GM12878 (cell line): Measurements from ENCODE around the gene ATAD5. TPM values are rescaled to one million over a fixed set of nuclear protein-coding genes. Genes with fewer than 3 reads are reported as not detected.
A peak's percentile ranks its signal among the peaks of the same experiment; 100 is the strongest.

Experiments
- ATAC-seq: fragments of 200-7000 bp; cut with Tn5 transposase; 3 replicates; pipeline ENCODE4 v1.9.1; 2020; ENCODE audit warnings: mild to moderate bottlenecking, moderate library complexity
- BruUV-seq: library from RNA; stranded (reverse); fragments of 400-500 nt; replicated peaks from 2 replicates; lab custom pipeline; 2021; lab: Mats Ljungman, UMichigan
- CTCF ChIA-PET: fragments of 300-600 bp; sonication (Branson Sonifier 250); formaldehyde crosslinking; extraction: SDS; loops from one replicate; lab custom pipeline; 2021; ENCODE audit warnings: inconsistent platforms; lab: Yijun Ruan, JAX
- POLR2A ChIA-PET: fragments of 350-600 bp; formaldehyde crosslinking; extraction: SDS; loops from one replicate; lab custom pipeline; 2021; ENCODE audit warnings: inconsistent platforms; lab: Charles Lee
- RAD21 ChIA-PET: fragments of 300-600 bp; sonication (Branson Sonifier 250); formaldehyde crosslinking; loops from one replicate; lab custom pipeline; 2023; ENCODE audit warnings: antibody characterized with exemption; ENCODE audit not compliant: unreplicated experiment; lab: Charles Lee
- SMC1A ChIA-PET: fragments of 300-600 bp; sonication (Branson Sonifier 250); formaldehyde crosslinking; loops from one replicate; lab custom pipeline; 2023; ENCODE audit not compliant: unreplicated experiment, uncharacterized antibody; lab: Charles Lee
- DNase-seq: peaks from one replicate; pipeline ENCODE4 v3.0.0-alpha.2; 2011; ENCODE audit warnings: low read depth, low spot score
- FAIRE-seq: peaks from 3 replicates; lab custom pipeline; 2011; peaks lifted over from hg19 to GRCh38; lab: Jason Lieb, UNC
- H2AFZ ChIP-seq: 2 replicates; pipeline ENCODE4 v1.6.0; 2011; ENCODE audit warnings: low read depth, low read length, control low read depth; ENCODE audit not compliant: control insufficient read depth
- H3K27ac ChIP-seq: 2 replicates; pipeline ENCODE4 v1.5.1; 2011; ENCODE audit warnings: control low read depth; ENCODE audit not compliant: control insufficient read depth, insufficient read depth
- H3K27me3 ChIP-seq, 2 experiments: replicated peaks in 1 of 2; 2 replicates each; pipeline versions ENCODE4 v1.6.0 to v1.6.1; 2011; ENCODE audit warnings: low read length in 1 of 2; ENCODE audit not compliant: control insufficient read depth in 2 of 2, insufficient read depth in 2 of 2
- H3K36me3 ChIP-seq, 2 experiments: 2 replicates each; pipeline ENCODE4 v1.5.1; 2011; ENCODE audit warnings: low read length in 1 of 2; ENCODE audit not compliant: control insufficient read depth in 2 of 2, insufficient read depth in 2 of 2
- H3K4me1 ChIP-seq: 2 replicates; pipeline ENCODE4 v1.6.1; 2011; ENCODE audit warnings: mild to moderate bottlenecking, low read length, moderate library complexity, mixed read lengths; ENCODE audit not compliant: control insufficient read depth, insufficient read depth
- H3K4me2 ChIP-seq: 2 replicates; pipeline ENCODE4 v1.6.0; 2011; ENCODE audit warnings: control low read depth; ENCODE audit not compliant: control insufficient read depth, insufficient read depth
- H3K4me3 ChIP-seq: fragments of 200-600 bp; sonication (generic); 2 replicates; pipeline ENCODE4 v1.5.1; 2016
- H3K79me2 ChIP-seq: 2 replicates; pipeline ENCODE4 v1.6.0; 2011; ENCODE audit warnings: low read length; ENCODE audit not compliant: control insufficient read depth, insufficient read depth
- H3K9ac ChIP-seq: 2 replicates; pipeline ENCODE4 v1.8.0; 2011; ENCODE audit warnings: low read length, control low read depth, mixed read lengths; ENCODE audit not compliant: control insufficient read depth, insufficient read depth
- H3K9me3 ChIP-seq: replicated peaks from 3 replicates; pipeline ENCODE4 v1.5.1; 2011; ENCODE audit warnings: mild to moderate bottlenecking, low read length; ENCODE audit not compliant: control insufficient read depth, insufficient read depth
- H4K20me1 ChIP-seq: 2 replicates; pipeline ENCODE4 v1.6.0; 2011; ENCODE audit not compliant: control insufficient read depth, insufficient read depth
- CTCF ChIP-seq, 3 experiments: IDR thresholded peaks in 2 of 3; conservative IDR thresholded peaks in 1 of 3; 2 replicates each; pipeline ENCODE4 v1.5.1; 2011; ENCODE audit warnings: low read depth in 3 of 3, low read length in 3 of 3, mild to moderate bottlenecking in 3 of 3, control low read depth in 2 of 3, moderate library complexity in 2 of 3, inconsistent platforms in 1 of 3, mixed read lengths in 1 of 3; ENCODE audit not compliant: control insufficient read depth in 2 of 3, insufficient read depth in 1 of 3; ENCODE audit errors: extremely low read depth in 1 of 3
- IRF5 ChIP-seq: fragments of 450-650 bp; IDR thresholded peaks from 2 replicates; pipeline ENCODE4 v1.6.1; 2017; ENCODE audit warnings: borderline replicate concordance
- WGBS: methylation state at CpG from one replicate; pipeline ENCODE4 v1.1.6; 2016; ENCODE audit warnings: low lambda C conversion rate; ENCODE audit not compliant: insufficient replicate concordance, insufficient coverage; ENCODE audit errors: missing lambda C conversion rate; 5-methylcytosine and 5-hydroxymethylcytosine counted together
- in situ Hi-C: fragments of 300-500 bp; cut with MboI; formaldehyde crosslinking; loops from 9 replicates; pipeline ENCODE4 v1.14.3; 2018; ENCODE audit warnings: mixed read lengths
- intact Hi-C: fragments of 100-400 bp; cut with micrococcal nuclease; formaldehyde crosslinking; loops from one replicate; pipeline ENCODE4 v1.14.2; 2022; ENCODE audit not compliant: unreplicated experiment
- polyA plus RNA-seq, 11 experiments: library from polyadenylated mRNA; depleted of rRNA in 4 of 11; unstranded in 6 of 11; stranded (reverse) in 5 of 11; fragments of >200 nt; fragmentation: Nextera tagmentation in 4 of 11; fragmentation: Illumina TruSeq in 1 of 11; extraction: Ambion mirVana in 4 of 11; extraction: Trizol in 1 of 11; gene quantifications; 1 replicate in 1 of 11; 2 replicates in 10 of 11; pipeline versions ENCODE4 v1.2.1 to v1.2.3, GENCODE V29; 2011 to 2016; ENCODE audit warnings: inconsistent platforms in 2 of 11, missing spikeins in 2 of 11, low read depth in 1 of 11
- total RNA-seq, 4 experiments: library from RNA; depleted of rRNA in 3 of 4; stranded (reverse); fragments of >200 nt in 3 of 4; fragmentation: Illumina TruSeq in 1 of 4; extraction: Trizol in 1 of 4; gene quantifications; 2 replicates each; pipeline versions ENCODE4 v1.2.1 to v1.2.3, GENCODE V29; 2013 to 2021

ATAD5 gene
- total and polyA plus RNA-seq, 10 of the 15 experiments (the other 5 are each of a cell fraction or from before 2014, with no cell fraction given), result 3.8 to 19.7 (median 13.2) TPM

- Histone ChIP-seq H2AFZ (no peak overlapping the region), H3K79me2 (peaks cover 35% of the 10 kb centered on the region), H3K27ac (no peak overlapping the region), H3K4me3 (no peak overlapping the region), H3K9me3 (no peaks in the 10 kb centered on the region; the same call in 2 of the 3 replicates), H4K20me1 (no peaks in the 10 kb centered on the region), H3K4me1 (peaks cover 40% of the 10 kb centered on the region), H3K4me2 (no peak overlapping the region), H3K36me3 (peaks cover 2 to 26% of the 10 kb centered on the region in 2 experiments), H3K9ac (no peak overlapping the region; the same call in 1 of the 2 replicates), H3K27me3 (no peaks in the 10 kb centered on the region)
- 68% methylated on average over 2 of the region's 2 CpGs for WGBS
- ChIA-PET RAD21 (interaction anchor here (1.2 to 1.6 kb wide), 2 partner anchors 15 to 20 kb away, joined by 3 to 6 read pairs; no protein-coding TSS in a partner anchor), SMC1A (interaction anchor here (1.1 to 1.3 kb wide), 3 partner anchors 16 to 20 kb away, joined by 4 to 5 read pairs (median 5); partner anchors contain the start of gene CRLF3), POLR2A (interaction anchor here (0.6 to 1.7 kb wide), 4 partner anchors 11 to 74 kb away, joined by 3 to 5 read pairs (median 4); no protein-coding TSS in a partner anchor), CTCF (interaction anchor here (0.6 to 9.9 kb wide), 3 partner anchors 17 to 273 kb away, joined by 3 to 145 read pairs (median 3); partner anchors contain the start of gene CRLF3)
- ATAC-seq (no peak), FAIRE-seq (no peak), DNase-seq (no peak)
- in situ Hi-C loops (no loop called here), intact Hi-C loops (no loop called here)
- TF ChIP-seq CTCF (IDR thresholded peaks at IDR 0.05 in 2 of 3, conservative IDR thresholded peaks at IDR 0.05 in 1 of 3; ENCODE audit: control insufficient read depth in 2 of 3, extremely low read depth in 1 of 3, insufficient read depth in 1 of 3, low read depth in 3 of 3, low read length in 3 of 3) (peak in 2 of 3 experiments; percentile 13 to 22; a peak in 1 of 6 replicates), IRF5 (no peak)
- no TSS peak for BruUV-seq
Measured at GRCh38 chr17:30805944-30806456, 25.8 kb upstream of the ATAD5 start.
